A673 (cell line): ENCODE data around the gene FCRL1. TPM values are rescaled to one million over a fixed set of nuclear protein-coding genes. Genes with fewer than 3 reads are reported as not detected.

Experiments used
- BruUV-seq: library from RNA; stranded (reverse); fragments of 400-500 nt; replicated peaks from 2 replicates; lab custom pipeline; 2021; lab: Mats Ljungman, UMichigan
- CTCF ChIA-PET: fragments of 300-600 bp; sonication (Branson Sonifier 250); formaldehyde crosslinking; loops from one replicate; lab custom pipeline; 2022; ENCODE audit warnings: antibody characterized with exemption; lab: Charles Lee
- POLR2A ChIA-PET: fragments of 300-600 bp; sonication (Branson Sonifier 250); formaldehyde crosslinking; loops from one replicate; lab custom pipeline; 2022; ENCODE audit warnings: antibody characterized with exemption; ENCODE audit not compliant: low non-redundant PET; lab: Charles Lee
- DNase-seq: peaks from one replicate; pipeline ENCODE4 v3.0.0-alpha.2; 2015; ENCODE audit warnings: low spot score
- H3K27ac ChIP-seq: fragments of 200-600 bp; sonication (generic); 2 replicates; pipeline ENCODE4 v1.5.1; 2016; ENCODE audit warnings: mixed run types, low read depth, mild to moderate bottlenecking, mixed read lengths, antibody characterized with exemption, low read length; ENCODE audit not compliant: poor library complexity, severe bottlenecking
- H3K27me3 ChIP-seq: fragments of 200-600 bp; sonication (generic); replicated peaks from 2 replicates; pipeline ENCODE4 v1.6.1; 2017; ENCODE audit warnings: mixed run types, low read depth, mild to moderate bottlenecking, mixed read lengths, antibody characterized with exemption, low read length; ENCODE audit not compliant: insufficient read depth, poor library complexity
- H3K36me3 ChIP-seq: fragments of 200-600 bp; sonication (generic); 2 replicates; pipeline ENCODE4 v1.6.1; 2016; ENCODE audit warnings: mixed run types, mild to moderate bottlenecking, mixed read lengths, antibody characterized with exemption, low read length; ENCODE audit not compliant: insufficient read depth, poor library complexity, severe bottlenecking
- H3K4me1 ChIP-seq: fragments of 200-600 bp; sonication (generic); 2 replicates; pipeline ENCODE4 v1.6.1; 2017; ENCODE audit warnings: mixed run types, mild to moderate bottlenecking, mixed read lengths, antibody characterized with exemption, low read length; ENCODE audit not compliant: insufficient read depth, poor library complexity, severe bottlenecking
- H3K4me3 ChIP-seq: fragments of 200-600 bp; sonication (generic); 2 replicates; pipeline ENCODE4 v1.5.1; 2016; ENCODE audit warnings: low read depth, mixed run types, mild to moderate bottlenecking, mixed read lengths, low read length; ENCODE audit not compliant: poor library complexity, severe bottlenecking
- H3K9me3 ChIP-seq: fragments of 200-600 bp; sonication (generic); 2 replicates; pipeline ENCODE4 v1.6.1; 2016; ENCODE audit warnings: mixed run types, low read depth, mild to moderate bottlenecking, mixed read lengths, antibody characterized with exemption, low read length; ENCODE audit not compliant: poor library complexity, severe bottlenecking
- EZH2 ChIP-seq: fragments of 200-600 bp; sonication (generic); IDR thresholded peaks from 2 replicates; pipeline ENCODE4 v1.6.1; 2017; ENCODE audit warnings: borderline replicate concordance, low read depth, mild to moderate bottlenecking, mixed read lengths, antibody characterized with exemption, low read length; ENCODE audit not compliant: poor library complexity, severe bottlenecking
- intact Hi-C: fragments of 100-400 bp; cut with micrococcal nuclease; formaldehyde crosslinking; loops from one replicate; pipeline ENCODE4 v1.10.0; 2022; ENCODE audit not compliant: unreplicated experiment
- total RNA-seq: library from RNA; stranded (reverse); gene quantifications from 2 replicates; pipeline ENCODE4 v1.2.3, GENCODE V29; 2021
- TF ChIP-seq, protein P1 (sequence below): fragments of 300-800, 200-600 bp; sonication (generic); conservative IDR thresholded peaks from 2 replicates; pipeline ENCODE4 v1.5.1; 2017; ENCODE audit warnings: low read depth, mild to moderate bottlenecking, antibody characterized with exemption, low read length, moderate library complexity, mixed read lengths

FCRL1 gene
- total RNA-seq, 1 experiment from 2014 or later, result not detected

DNA sequence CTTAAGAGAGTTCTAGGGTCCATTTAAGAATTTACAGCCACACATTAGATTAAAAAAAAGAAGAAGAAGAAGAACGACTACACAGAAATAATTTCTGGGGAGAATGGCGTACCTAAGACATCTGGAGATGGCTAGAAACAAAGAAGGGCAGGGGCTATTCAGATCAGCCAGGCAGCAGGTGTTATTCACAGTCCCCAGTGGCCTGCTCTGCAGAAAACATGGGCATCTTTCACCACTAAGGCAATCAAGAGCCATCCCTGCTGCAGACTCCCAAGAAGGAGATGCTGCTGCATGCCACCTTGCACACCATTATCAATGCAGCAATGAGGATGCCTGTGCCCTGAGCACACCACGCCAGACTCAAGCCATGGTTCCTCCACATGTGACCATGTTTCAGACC lies 35.1 kb downstream of the FCRL1 start:
- peaks cover 6% of the 10 kb centered on the region for H3K4me1 ChIP-seq
- no peak for DNase-seq
- no peaks in the 10 kb centered on the region for H3K9me3 ChIP-seq
- TF ChIP-seq, protein P1, sequence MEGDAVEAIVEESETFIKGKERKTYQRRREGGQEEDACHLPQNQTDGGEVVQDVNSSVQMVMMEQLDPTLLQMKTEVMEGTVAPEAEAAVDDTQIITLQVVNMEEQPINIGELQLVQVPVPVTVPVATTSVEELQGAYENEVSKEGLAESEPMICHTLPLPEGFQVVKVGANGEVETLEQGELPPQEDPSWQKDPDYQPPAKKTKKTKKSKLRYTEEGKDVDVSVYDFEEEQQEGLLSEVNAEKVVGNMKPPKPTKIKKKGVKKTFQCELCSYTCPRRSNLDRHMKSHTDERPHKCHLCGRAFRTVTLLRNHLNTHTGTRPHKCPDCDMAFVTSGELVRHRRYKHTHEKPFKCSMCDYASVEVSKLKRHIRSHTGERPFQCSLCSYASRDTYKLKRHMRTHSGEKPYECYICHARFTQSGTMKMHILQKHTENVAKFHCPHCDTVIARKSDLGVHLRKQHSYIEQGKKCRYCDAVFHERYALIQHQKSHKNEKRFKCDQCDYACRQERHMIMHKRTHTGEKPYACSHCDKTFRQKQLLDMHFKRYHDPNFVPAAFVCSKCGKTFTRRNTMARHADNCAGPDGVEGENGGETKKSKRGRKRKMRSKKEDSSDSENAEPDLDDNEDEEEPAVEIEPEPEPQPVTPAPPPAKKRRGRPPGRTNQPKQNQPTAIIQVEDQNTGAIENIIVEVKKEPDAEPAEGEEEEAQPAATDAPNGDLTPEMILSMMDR, result no peak
- no peak for TF ChIP-seq EZH2
- intact Hi-C loops, result no loop called here
- POLR2A ChIA-PET, result no interaction called here
- CTCF ChIA-PET, result no interaction called here
- H3K27me3 ChIP-seq, result no peaks in the 10 kb centered on the region
- no peak overlapping the region for H3K4me3 ChIP-seq
- no peaks in the 10 kb centered on the region for H3K36me3 ChIP-seq
- BruUV-seq, result no TSS peak
- no peak overlapping the region for H3K27ac ChIP-seq

DNA sequence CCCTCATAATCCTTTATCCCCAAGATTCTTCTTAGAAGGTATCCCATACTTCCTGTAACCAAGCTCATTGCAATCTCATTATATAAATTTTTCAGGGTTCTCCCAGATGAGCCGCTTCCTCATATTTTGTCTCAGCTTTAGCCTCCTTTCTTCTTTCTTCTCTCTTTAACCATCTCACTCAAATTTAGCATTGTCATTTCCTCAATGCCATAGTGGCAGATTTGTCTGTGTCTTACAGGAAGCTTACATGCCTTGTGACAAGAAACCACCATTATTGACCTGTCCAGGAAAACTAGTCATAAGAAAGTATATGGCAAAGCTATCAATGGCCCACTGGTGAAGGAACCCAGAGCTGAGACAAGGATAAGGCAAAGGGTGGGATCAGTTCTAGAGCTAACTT lies 37.0 kb downstream of the FCRL1 start:
- TF ChIP-seq, protein P1, result no peak
- TF ChIP-seq EZH2, result no peak
- Histone ChIP-seq H3K27me3 (no peaks in the 10 kb centered on the region), H3K4me3 (no peak overlapping the region), H3K4me1 (peaks cover 14% of the 10 kb centered on the region), H3K27ac (no peak overlapping the region), H3K9me3 (no peaks in the 10 kb centered on the region), H3K36me3 (no peaks in the 10 kb centered on the region)
- BruUV-seq, result no TSS peak
- intact Hi-C loops, result no loop called here
- CTCF ChIA-PET, result no interaction called here
- no peak for DNase-seq
- POLR2A ChIA-PET, result no interaction called here

DNA sequence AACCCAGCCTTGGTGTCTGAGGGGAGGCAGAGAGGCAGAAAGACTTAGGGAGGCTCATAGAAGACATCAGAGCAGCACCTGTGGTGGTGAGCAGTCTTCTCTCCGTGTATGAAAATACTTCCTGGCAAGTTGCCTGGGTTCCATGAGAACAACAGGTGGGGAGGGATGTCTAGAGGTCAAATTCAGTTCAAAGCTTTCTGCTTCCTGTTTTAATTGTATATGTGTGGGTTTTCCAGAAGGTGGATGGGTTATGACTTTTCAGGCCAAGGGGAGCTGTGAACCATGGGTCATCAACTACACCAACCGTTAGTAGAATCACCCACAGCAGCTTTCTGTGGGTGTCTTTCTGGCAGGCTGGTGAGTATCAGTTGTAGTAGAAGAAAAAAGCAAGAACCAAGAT lies 38.9 kb downstream of the FCRL1 start:
- H3K27me3 ChIP-seq, result no peaks in the 10 kb centered on the region
- POLR2A ChIA-PET, result no interaction called here
- no TSS peak for BruUV-seq

More for the DNA sequence above, 38.9 kb downstream of the FCRL1 start:
- no peak for DNase-seq
- H3K4me3 ChIP-seq, result no peak overlapping the region
- intact Hi-C loops, result no loop called here
- no peaks in the 10 kb centered on the region for H3K36me3 ChIP-seq
- CTCF ChIA-PET, result interaction anchor here (0.7 kb wide), 1 partner anchor 211 kb away, joined by 3 read pairs; no protein-coding TSS in a partner anchor
- H3K9me3 ChIP-seq, result no peaks in the 10 kb centered on the region
- H3K4me1 ChIP-seq, result peaks cover 14% of the 10 kb centered on the region
- no peak for TF ChIP-seq EZH2
- TF ChIP-seq, protein P1, result no peak
- H3K27ac ChIP-seq, result no peak overlapping the region
